GM12801 (cell line): ENCODE data around the gene RTCB.
"Not testable (repeated sequence)": the region's sequence is repeated elsewhere in the genome, so short reads cannot be mapped to it uniquely, and the experiment has no call there.

Experiments
- TF ChIP-seq, protein P1 (sequence below): IDR thresholded peaks from one replicate; pipeline ENCODE4 v1.5.1; 2011; ENCODE audit warnings: control low read depth; ENCODE audit not compliant: insufficient read length; ENCODE audit errors: extremely low read depth

Gene RTCB

DNA sequence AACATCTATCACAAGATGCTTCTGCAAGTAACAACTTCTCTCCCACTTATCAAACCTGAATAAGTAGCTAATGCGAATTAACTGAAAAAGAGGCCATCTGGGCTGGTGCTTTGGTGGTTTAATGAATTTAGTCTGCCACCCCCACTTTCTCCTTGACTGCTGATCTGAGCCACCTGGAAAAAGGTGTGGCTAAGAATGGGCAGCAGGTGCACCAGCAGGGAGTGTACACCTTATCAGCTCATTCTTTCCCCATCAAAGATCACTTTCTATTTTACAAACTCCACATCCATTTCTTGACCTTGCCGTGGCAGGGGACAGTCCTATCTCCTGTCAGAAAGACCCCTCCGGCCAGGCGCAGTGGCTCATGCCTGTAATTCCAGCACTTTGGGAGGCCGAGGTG lies 47.8 kb downstream of the RTCB start:
- TF ChIP-seq, protein P1, sequence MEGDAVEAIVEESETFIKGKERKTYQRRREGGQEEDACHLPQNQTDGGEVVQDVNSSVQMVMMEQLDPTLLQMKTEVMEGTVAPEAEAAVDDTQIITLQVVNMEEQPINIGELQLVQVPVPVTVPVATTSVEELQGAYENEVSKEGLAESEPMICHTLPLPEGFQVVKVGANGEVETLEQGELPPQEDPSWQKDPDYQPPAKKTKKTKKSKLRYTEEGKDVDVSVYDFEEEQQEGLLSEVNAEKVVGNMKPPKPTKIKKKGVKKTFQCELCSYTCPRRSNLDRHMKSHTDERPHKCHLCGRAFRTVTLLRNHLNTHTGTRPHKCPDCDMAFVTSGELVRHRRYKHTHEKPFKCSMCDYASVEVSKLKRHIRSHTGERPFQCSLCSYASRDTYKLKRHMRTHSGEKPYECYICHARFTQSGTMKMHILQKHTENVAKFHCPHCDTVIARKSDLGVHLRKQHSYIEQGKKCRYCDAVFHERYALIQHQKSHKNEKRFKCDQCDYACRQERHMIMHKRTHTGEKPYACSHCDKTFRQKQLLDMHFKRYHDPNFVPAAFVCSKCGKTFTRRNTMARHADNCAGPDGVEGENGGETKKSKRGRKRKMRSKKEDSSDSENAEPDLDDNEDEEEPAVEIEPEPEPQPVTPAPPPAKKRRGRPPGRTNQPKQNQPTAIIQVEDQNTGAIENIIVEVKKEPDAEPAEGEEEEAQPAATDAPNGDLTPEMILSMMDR = no peak

DNA sequence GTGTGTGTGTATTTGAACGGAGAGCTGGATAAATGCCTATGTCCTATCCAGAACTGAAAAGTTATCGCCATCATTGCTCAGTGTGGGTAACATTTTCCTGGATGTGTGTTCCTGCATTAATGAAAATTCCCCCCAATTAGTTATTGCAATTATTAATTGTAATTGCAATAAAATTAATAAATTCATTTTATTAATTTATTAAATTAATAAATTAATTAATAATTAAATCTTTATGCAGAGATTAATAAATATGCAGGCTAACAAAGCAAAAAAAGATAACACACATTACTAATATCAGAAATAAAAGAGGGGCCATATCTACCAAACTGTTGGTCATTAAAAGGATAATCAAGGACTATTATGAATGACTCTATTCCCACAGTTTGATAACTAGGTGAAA lies 50.8 kb downstream of the RTCB start:
- TF ChIP-seq, protein P1 = no peak

DNA sequence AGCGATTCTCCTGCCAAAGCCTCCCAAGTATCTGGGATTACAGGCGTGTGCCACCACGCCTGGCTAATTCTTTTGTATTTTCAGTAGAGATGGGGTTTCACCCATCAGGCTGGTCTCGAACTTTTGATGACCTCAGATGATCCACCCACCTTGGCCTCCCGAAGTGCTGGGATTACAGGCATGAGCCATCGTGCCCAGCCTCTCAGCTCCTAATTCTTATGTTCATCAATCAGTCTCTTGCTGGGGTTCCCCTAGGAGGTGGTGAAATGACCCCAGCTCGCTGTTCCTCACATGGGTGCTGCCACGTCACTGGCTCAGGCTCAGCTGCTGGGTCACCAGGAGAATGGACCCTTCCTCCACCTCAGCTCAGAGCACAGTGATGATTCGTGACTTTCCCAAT lies 54.5 kb downstream of the RTCB start, which contains the start of gene RFPL3:
Gene RFPL3, plus strand, starts transcription at position 301 of the 400 bp plus-strand sequence. CDS start 205 bp downstream, outside the sequence.
- TF ChIP-seq, protein P1 = not testable (repeated sequence)

DNA sequence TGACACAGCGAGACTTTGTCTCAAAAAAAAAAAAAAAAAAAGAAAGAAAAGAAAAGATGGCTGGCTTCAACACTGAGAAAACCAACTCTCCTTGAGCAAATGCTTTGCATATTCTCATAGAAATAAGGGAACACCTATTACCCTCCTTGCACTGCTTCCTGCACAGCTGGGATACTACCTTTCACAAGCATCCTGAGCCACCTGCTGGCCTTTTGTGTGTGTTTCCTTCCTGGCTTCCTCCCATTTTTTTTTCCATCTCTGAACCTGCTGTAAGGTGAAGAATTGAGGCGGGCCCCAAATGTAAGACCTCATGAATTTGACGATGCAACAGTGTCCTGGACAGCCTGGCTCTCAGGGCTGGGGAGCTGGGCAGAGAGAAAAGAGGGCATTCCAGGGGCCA lies 56.3 kb downstream of the RTCB start:
- TF ChIP-seq, protein P1 = no peak

DNA sequence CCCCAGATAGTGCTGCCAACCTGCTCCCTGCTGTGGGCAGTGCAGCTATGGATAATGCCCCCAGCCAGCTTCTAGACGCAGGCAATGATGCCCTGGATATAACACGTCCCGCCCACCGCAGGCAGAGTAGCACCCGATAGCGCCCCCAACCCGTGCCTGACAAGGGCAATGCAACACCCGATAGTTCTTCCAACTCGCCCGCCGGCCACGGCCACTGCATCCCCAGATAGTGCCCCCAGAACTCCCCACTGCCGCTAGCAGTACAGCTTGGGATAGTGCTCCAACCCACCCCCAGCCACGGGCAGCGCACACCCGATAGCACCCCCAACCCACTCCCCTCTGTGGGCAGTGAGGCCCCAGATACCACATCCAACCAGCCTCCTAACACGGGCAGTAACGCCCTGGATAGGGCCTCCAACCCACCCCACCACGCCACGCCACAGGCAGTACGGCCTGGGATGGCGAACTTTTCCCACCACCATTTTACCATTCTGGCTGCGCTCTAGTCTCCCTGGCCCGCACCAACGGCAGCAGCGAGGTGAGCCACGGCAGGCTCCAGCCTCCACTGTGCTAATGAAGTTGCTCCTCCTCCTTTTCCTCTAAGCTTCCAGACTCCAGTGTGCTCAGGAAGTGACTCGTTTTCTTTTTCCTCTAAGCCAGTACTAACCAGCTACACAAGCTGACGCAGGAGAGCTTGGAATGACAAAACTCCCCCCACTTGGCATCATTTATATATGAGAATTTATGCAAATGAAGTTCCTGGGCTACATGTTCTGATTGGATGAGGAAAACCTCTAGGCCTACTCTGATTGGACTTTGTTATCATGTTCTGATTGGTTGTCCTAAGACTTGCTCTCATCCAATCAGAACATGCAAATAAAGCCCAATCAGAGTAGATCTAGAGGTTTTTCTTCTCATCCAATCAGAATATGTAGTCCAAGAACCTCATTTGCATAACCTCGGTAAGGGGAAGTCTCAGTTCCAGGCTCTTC lies 57.4 kb downstream of the RTCB start:
- TF ChIP-seq, protein P1 = no peak

DNA sequence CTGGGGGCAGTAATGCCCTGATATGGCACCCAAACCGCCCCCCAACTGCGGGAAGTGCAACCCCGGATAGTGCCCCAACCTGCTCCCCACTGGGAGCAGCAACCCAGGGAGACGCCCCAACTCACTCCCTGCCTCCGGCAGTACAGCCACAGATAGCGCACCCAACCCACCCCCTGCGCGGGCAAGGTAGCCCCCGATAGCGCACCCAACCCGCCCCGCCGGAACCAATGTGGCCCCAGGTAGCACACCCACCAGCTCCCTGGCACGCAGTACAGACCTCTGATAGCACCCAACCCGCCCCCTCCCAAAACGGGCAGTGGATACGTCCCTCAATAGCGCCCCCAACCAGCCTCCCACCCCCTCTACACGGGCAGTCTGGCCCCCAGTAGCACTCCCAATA lies 58.2 kb downstream of the RTCB start:
- TF ChIP-seq, protein P1 = no peak

DNA sequence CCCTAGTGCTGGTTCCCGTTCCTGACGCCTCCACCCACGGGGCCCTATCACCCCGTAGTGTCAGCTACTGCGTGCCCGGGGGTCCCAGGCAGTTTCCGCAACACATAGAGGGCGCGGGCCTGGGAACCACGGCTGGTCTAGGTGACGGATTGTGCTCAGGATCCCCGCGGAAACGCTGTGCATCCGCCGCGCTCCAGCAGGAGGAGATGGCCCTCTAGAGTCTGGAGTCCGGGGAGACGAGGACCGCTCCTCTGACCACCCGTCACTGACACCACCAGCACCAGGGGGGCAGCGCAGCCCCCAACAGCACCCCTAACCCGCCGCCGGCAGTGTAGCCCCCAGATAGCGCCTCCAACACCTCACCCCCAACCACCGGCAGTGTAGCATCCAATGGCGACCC lies 58.8 kb downstream of the RTCB start:
- TF ChIP-seq, protein P1 = no peak
